NCI-H2227 (cell line): Measurements from ENCODE around the gene CLTCL1.
"Not testable (repeated sequence)": the region's sequence is repeated elsewhere in the genome, so short reads cannot be mapped to it uniquely, and the experiment has no call there.

Source experiments
- DNase-seq: peaks from one replicate; lab custom pipeline; 2025; ENCODE audit not compliant: unreplicated experiment; lab: John Stamatoyannopoulos, UW

Gene CLTCL1

GRCh38 chr22:19177164-19178064, 114.1 kb downstream of the CLTCL1 start:
- no peak for DNase-seq

- DNase-seq = no peak
Measured at GRCh38 chr22:19176732-19177131, 114.8 kb downstream of the CLTCL1 start.

DNA sequence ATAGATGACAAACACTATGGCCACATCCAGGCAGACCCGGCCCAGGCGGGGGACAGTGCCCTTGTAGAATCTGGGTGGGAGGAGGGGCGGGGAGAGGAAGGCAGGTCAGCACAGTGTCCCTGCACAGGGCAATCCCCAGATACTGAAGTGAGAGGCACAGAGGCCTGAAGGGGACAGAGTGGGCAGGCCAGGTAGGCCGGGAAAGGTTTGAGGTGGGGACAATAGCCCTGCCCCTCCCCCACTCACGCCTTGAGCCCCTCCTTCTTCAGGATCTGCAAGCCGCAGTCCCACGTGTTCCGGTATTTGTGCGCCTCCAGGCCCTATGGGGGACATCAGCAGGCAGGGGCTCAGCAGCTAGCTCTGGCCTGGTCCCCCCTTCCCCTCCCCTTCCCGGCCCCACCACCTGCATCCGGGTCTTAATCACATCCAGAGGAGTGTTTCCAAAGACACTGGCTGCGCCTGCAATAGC, 115.3 kb downstream of the CLTCL1 start:
- no peak for DNase-seq

GRCh38 chr22:19175602-19176174, 115.8 kb downstream of the CLTCL1 start:
- no peak for DNase-seq

DNA sequence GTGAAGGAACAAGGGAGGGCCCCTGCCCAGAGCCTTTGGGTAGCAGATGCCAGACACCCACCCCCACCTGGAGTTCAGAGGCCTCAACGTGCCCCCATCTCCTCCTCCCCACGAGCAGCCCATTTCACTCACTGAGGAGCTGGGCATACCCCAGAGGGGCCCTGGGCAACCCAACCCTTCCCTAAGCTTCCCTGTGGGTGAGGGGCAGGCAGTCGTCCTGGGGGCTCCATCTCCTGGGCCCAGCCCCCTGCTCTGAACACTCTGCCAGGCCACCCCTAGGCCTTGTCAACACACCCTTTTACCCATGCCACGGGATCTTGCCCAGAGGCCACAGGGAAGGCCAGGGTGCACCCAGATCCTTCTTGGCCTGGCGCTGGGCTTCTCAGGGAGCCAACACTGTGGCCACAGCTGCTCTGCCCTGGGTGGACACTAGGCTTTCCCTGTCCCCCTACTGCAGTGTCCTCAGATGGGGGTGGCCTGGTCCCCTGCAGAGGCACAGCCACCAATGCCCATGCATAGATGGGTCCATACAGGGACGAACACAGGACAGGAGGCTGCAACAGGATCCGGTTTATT, 116.4 kb downstream of the CLTCL1 start:
- DNase-seq = no peak

GRCh38 chr22:19174106-19175025, 117.2 kb downstream of the CLTCL1 start:
- DNase-seq = no peak

GRCh38 chr22:19173047-19174035, 118.2 kb downstream of the CLTCL1 start:
- no peak for DNase-seq

DNA sequence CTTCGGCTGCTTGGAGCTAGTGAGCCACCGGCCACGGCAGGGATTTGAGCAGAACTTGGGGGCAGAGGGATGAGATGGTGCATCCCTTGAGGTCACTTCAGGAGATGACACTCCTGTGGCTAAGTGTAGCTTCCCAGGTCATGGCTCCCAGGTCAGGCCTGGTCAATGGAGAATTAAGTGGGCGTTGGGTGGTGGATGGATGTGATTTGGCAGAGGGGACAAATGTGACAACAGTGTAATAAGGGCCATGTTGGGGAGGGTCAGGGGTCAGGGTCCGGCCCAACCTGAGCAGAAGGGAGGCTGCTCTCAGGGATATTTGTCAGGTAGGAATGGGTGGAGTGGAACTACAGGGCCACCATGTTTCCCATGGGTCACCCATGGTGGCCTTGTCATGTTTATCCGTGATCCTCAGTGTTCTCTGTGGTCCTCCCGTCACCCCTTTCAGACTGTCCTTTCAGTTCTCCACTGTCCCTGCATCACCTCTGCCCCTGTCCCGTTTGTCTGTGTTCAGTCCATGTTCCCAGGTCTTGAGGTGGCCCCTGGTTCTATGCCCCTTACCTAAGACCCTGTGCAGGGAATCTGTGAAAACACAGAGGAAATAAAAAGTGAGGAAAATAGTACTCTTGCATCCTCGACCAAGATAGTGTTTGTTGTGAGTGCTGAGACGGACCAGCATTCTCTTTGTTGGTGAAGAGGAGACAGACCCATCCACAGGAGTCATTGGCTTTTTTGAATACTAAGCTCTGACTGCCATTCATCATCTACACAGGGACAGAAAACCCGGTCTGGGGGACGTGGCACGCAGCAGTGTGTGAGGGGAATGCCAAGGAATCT, 119.1 kb downstream of the CLTCL1 start:
- no peak for DNase-seq

DNA sequence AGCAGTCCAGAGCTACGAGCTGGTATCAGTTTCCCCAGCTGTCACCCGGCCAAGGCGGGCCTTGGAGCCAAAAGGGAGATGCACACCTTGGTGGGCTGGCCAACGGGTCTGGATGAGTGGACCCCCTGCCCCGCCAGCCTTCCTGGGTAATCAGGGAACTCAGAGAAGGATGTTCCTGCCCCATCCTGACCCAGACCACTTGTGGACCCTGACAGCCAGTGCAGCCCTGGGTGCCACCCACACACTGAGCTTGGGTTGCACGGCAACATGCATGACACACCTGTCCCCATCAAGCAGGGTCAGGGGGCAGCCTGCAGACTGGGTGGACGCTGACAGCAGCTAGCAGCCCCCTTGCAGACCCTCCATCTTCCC, 121.6 kb downstream of the CLTCL1 start:
- no peak for DNase-seq

DNA sequence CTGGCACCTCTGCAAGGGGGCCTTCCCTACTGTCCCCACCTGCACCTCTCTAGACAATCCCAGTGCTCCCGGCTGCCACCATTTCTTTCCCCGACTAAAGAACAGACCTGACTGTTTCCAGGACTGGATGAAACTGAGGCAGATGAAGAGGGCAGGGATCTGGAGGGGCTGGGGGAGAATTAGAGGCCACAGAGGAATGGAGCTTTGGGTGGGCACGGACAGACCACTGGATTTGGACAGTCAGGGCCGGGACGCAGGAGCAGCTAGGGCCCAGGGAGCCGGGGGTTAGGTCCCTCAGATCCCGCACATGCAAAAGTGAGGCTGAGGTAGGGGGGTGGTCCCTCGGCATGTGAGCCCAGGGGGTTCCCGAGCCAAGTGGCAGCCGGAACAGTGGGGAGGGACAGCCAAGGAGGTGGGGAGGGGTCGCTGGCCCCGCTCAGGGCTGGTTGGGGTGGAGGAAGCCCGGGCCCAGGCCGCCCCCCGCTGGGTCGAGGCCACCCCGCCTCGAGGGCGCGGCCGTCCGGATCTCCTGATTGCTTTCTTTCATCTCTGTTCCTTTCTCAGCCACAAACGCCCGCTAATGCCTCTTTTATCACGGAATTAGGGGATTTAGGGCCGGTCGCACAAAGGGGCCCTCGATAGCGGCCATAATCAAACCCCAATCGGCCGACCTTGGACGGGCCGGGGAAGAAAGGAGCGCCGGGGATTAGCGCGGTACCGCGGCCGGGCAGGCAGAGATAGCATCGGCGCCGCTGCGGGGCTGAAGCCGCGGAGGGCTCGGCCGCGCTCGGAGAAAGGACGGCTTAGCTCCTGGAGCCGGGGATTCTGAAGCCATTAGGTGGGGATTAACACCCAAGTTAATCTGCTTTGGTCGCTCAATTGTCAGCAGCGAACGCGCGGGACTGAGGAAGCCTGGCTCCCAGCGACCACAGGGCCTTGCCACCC, 122.2 kb downstream of the CLTCL1 start:
- no peak for DNase-seq

DNA sequence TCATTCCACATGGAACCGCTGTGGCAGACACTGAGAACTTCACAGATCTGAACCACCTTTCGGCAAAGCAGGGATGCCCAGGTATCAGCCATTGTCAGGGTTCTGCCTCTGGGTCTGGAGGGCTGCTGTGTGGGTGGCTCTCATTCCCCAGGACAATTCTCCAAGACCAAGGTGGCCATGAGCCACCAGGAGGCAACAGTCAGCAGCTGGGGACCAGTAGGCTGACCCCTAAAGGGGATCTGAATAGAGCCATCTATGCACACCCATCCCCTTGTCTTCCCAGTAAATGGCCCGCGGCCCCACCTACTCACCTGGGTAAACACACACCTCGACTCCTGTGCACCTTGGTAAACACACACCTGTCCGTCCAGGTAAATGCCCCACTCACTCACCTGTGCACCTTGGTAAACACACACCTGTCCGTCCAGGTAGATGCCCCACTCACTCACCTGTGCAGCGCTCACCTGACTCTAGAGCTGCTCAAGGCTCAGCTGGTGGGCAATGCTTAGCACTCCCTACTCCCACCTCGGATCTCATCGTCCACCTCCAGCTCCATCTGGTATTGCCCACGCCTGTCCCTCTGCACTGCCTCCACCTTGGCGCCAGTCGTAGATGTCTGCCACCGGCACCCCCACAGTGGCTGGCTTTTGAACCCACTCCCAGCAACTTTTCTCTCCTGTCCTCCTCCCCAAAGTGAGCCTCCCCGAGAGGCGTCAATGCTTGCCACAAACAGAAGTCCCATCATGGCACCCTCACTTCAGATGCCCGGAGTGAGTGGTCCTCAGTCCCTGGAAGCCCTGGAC, 123.2 kb downstream of the CLTCL1 start:
- DNase-seq = no peak

GRCh38 chr22:19167106-19167869, 124.2 kb downstream of the CLTCL1 start:
- no peak for DNase-seq

DNA sequence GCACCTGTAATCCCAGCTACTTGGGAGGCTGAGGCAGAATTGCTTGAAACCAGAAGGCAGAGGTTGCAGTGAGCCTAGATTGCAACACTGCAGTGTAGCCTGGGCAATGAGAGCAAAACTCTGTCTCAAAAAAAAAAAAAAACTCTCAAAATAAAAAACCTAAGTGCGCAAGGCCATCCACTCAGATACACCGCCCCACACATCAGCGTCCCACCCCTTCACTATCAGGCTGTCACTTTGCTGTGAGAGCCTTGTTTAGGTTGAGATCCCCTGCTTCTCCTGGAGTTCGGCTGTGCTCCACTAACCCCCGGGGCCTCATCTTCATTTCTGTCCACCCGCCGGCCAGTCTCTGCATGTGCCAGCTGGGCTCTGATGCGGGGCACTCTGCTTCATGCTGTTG, 125.1 kb downstream of the CLTCL1 start:
- no peak for DNase-seq

DNA sequence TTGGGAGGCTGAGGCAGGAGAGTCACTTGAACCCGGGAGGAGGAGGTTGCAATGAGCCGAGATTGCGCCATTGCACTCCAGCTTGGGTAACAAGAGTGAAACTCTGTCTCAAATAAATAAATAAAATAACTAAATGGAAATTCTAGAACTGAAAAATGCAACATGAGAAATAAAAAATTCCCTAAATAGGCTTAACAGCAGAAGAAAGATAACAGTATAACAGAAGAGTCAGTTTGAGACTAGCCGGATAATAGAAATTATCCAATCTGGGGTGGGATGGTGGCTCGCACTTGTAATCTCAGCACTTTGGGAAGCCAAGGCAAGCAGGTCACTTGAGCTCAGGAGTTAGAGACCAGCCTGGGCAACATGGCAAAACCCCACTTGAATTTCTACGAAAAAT, 127.1 kb downstream of the CLTCL1 start:
- DNase-seq = no peak

GRCh38 chr22:19158649-19159048, 132.9 kb downstream of the CLTCL1 start:
- not testable (repeated sequence) for DNase-seq

DNA sequence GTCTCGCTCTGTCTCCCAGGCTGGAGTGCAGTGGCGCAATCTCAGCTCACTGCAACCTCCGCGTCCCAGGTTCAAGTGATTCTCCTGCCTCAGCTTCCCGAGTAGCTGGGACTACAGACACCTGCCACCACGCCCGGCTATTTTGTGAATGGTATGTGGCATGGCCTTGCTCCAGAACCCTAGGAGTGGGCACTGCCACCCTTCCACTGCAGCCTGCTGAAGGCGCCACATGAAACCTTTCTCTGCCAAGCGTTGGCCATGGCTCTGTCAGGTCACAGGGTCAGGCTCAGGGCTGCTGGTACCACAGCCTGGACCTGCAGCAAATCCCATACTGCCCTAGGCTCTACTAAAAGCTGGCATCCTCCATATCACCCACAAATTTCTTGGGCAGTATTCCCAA, 135.4 kb downstream of the CLTCL1 start:
- not testable (repeated sequence) for DNase-seq
